ENCODE measurements around the gene UBE2QL1.

Gene UBE2QL1

DNA sequence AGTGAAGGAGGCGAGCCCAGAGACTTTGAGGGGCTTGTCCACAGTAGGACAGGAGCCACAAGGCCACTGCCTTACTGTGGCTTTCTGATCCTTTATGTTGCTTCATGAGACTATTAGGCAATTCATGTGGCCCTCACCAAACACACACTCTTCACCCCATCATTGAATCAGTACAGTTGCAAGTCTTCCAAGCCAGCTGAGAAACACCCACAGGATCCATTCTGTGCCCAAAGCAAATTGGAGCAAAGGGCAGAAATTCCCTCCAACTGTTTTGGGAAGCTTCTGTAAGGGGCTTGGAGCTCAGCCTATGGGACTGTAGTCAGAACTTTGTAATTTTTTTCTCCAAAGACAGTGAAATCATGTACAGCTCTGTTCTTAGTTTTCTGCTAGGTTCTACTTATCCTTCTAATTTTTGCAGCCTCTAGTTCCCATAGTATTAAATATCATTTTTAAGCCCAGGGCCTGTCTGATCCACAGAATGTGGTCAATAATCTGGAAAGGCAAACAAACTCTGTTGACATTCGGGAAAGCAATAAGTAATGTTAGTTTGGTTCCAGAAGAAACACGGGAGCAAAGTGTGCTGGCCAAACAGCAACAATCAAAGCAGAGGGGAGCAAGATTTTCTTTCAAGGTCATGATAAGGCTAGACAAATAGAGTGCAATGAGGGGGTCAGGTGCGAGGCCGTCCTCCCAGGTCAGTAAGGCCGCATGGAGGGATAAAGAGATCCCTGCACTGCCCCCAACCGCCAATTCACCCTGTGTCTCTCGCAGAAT is 47.0 kb downstream of the UBE2QL1 start:
- Histone ChIP-seq H3K27me3 (replicated peaks; ENCODE audit: control insufficient read depth, insufficient read depth, low read length) (no peaks in the 10 kb centered on the region), H3K4me3 (replicated peaks; ENCODE audit: low read depth, low read length) (no peak overlapping the region), H3K36me3 (ENCODE audit: control insufficient read depth, insufficient read depth, low read length) (no peaks in the 10 kb centered on the region)
- no peak for TF ChIP-seq CTCF (IDR thresholded peaks at IDR 0.05; ENCODE audit: insufficient read depth, low read length, poor library complexity, severe bottlenecking)
- DNase-seq (ENCODE audit: extremely low read depth, insufficient read length), result no peak

DNA sequence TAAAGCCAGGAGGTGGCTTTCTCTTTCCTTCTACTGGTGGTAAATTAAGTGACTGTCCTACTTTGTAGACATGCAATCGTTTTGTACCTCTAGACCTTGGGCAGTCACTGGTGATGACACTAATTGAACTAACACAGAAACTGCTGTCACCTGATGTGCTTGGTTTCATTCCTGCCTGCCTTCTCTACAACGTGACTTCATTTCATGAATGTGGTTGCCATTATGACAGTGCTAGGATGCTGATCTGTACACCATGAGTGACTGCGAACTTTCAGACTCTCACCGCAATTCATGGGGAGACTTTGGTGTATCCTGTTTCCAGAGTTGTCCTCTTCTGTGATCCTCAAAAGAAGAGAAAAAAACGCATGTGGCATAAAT is 47.5 kb downstream of the UBE2QL1 start:
- Histone ChIP-seq H3K36me3 (ENCODE audit: control insufficient read depth, insufficient read depth, low read length) (no peaks in the 10 kb centered on the region), H3K27me3 (replicated peaks; ENCODE audit: control insufficient read depth, insufficient read depth, low read length) (no peaks in the 10 kb centered on the region), H3K4me3 (replicated peaks; ENCODE audit: low read depth, low read length) (no peak overlapping the region)
- DNase-seq (ENCODE audit: extremely low read depth, insufficient read length), result peak; percentile 77
- TF ChIP-seq CTCF (IDR thresholded peaks at IDR 0.05; ENCODE audit: insufficient read depth, low read length, poor library complexity, severe bottlenecking), result no peak

GRCh38 chr5:6496636-6497035 is 48.0 kb downstream of the UBE2QL1 start:
- no peak for DNase-seq (ENCODE audit: extremely low read depth, insufficient read length)
- H3K4me3 ChIP-seq (replicated peaks; ENCODE audit: low read depth, low read length), result no peak overlapping the region
- no peaks in the 10 kb centered on the region for H3K36me3 ChIP-seq (ENCODE audit: control insufficient read depth, insufficient read depth, low read length)
- H3K27me3 ChIP-seq (replicated peaks; ENCODE audit: control insufficient read depth, insufficient read depth, low read length), result no peaks in the 10 kb centered on the region
- TF ChIP-seq CTCF (IDR thresholded peaks at IDR 0.05; ENCODE audit: insufficient read depth, low read length, poor library complexity, severe bottlenecking), result no peak

DNA sequence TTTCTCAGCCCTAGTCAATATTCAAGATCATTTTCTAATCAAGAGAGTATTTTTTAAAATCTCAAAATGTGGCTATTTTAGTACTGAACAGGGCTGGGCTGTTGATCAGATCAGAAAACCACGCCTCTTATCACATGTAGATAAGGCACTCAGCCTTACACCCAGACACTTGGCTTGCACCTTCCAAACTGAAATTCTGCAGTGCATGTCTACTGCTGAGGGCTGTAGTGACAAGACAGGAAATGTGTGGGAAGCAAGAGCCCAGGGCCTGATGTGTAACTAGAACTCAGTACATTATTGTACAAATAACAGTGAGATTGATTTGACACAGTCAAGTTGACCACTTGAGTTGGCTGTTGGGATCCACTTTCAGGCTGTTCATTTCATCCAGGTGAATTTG is 48.6 kb downstream of the UBE2QL1 start:
- Histone ChIP-seq H3K36me3 (ENCODE audit: control insufficient read depth, insufficient read depth, low read length) (no peaks in the 10 kb centered on the region), H3K27me3 (replicated peaks; ENCODE audit: control insufficient read depth, insufficient read depth, low read length) (no peaks in the 10 kb centered on the region), H3K4me3 (replicated peaks; ENCODE audit: low read depth, low read length) (no peak overlapping the region)
- no peak for TF ChIP-seq CTCF (IDR thresholded peaks at IDR 0.05; ENCODE audit: insufficient read depth, low read length, poor library complexity, severe bottlenecking)
- no peak for DNase-seq (ENCODE audit: extremely low read depth, insufficient read length)

- no peaks in the 10 kb centered on the region; the same call in 1 of the 2 replicates for H3K27me3 ChIP-seq (replicated peaks; ENCODE audit: control insufficient read depth, insufficient read depth, low read length)
- H3K4me3 ChIP-seq (replicated peaks; ENCODE audit: low read depth, low read length), result no peak overlapping the region
- H3K36me3 ChIP-seq (ENCODE audit: control insufficient read depth, insufficient read depth, low read length), result no peaks in the 10 kb centered on the region
- no peak for DNase-seq (ENCODE audit: extremely low read depth, insufficient read length)
- TF ChIP-seq CTCF (IDR thresholded peaks at IDR 0.05; ENCODE audit: insufficient read depth, low read length, poor library complexity, severe bottlenecking), result no peak
Observed at GRCh38 chr5:6498968-6499367, 50.3 kb downstream of the UBE2QL1 start.

Measured in GM06990 (cell line).